ENCODE measurements around the gene ZNF687.

- TF ChIP-seq CTCF (conservative IDR thresholded peaks at IDR 0.05; ENCODE audit: low read depth, low read length): no peak
- TF ChIP-seq EZH2 (IDR thresholded peaks at IDR 0.05; ENCODE audit: borderline replicate concordance, low read depth, low read length, poor library complexity, severe bottlenecking): no peak
Observed at GRCh38 chr1:151294742-151295462, 12.8 kb downstream of the ZNF687 start.

All from A673 (cell line).